GM23338 (cell line): ENCODE results near the gene RPS2. TPM values are rescaled to one million over a fixed set of nuclear protein-coding genes. Genes with fewer than 3 reads are reported as not detected.

Experiments used
- ATAC-seq: fragments of 200-7000 bp; cut with Tn5 transposase; 3 replicates; pipeline ENCODE4 v1.9.1; 2020
- DNase-seq: peaks from one replicate; pipeline ENCODE4 v3.0.0-alpha.2; 2015; ENCODE audit warnings: low spot score
- H2AFZ ChIP-seq: fragments of 200-600 bp; sonication (generic); 2 replicates; pipeline ENCODE4 v1.8.0; 2016; ENCODE audit warnings: antibody characterized with exemption, mild to moderate bottlenecking, moderate library complexity
- H3F3A ChIP-seq: fragments of 200-600 bp; sonication (generic); replicated peaks from 2 replicates; pipeline ENCODE4 v1.8.0; 2017; ENCODE audit warnings: antibody characterized with exemption, mixed run types, low read depth
- H3K27ac ChIP-seq: fragments of 200-600 bp; sonication (generic); 2 replicates; pipeline ENCODE4 v1.6.1; 2016; ENCODE audit warnings: low read depth
- H3K27me3 ChIP-seq: fragments of 200-600 bp; sonication (generic); 2 replicates; pipeline ENCODE4 v1.8.0; 2016; ENCODE audit warnings: mild to moderate bottlenecking, mixed run types, moderate library complexity; ENCODE audit not compliant: insufficient read depth
- H3K36me3 ChIP-seq: fragments of 200-600 bp; sonication (generic); 2 replicates; pipeline ENCODE4 v1.8.0; 2016; ENCODE audit warnings: mild to moderate bottlenecking; ENCODE audit not compliant: insufficient read depth
- H3K4me1 ChIP-seq: fragments of 200-600 bp; sonication (generic); 2 replicates; pipeline ENCODE4 v1.8.0; 2016; ENCODE audit warnings: mild to moderate bottlenecking, moderate library complexity; ENCODE audit not compliant: insufficient read depth
- H3K4me2 ChIP-seq: fragments of 200-600 bp; sonication (generic); 2 replicates; pipeline ENCODE4 v1.7.1; 2017; ENCODE audit warnings: mixed run types
- H3K4me3 ChIP-seq: fragments of 200-600 bp; sonication (generic); 2 replicates; pipeline ENCODE4 v1.6.1; 2016; ENCODE audit warnings: mixed run types
- H3K79me2 ChIP-seq: fragments of 200-600 bp; sonication (generic); replicated peaks from 2 replicates; pipeline ENCODE4 v1.8.0; 2017; ENCODE audit warnings: mild to moderate bottlenecking; ENCODE audit not compliant: insufficient read depth
- H3K9me2 ChIP-seq: fragments of 200-600 bp; sonication (generic); 2 replicates; pipeline ENCODE4 v1.8.0; 2017; ENCODE audit not compliant: insufficient read depth
- H4K20me1 ChIP-seq: fragments of 200-600 bp; sonication (generic); replicated peaks from 2 replicates; pipeline ENCODE4 v1.8.0; 2017; ENCODE audit warnings: mild to moderate bottlenecking; ENCODE audit not compliant: insufficient read depth
- H3K27ac Mint-ChIP-seq: 2 replicates; pipeline ENCODE4 v1.8.0; 2020; ENCODE audit warnings: inconsistent platforms, mild to moderate bottlenecking, moderate library complexity, mixed read lengths
- H3K27me3 Mint-ChIP-seq: 3 replicates; pipeline ENCODE4 v1.8.0; 2022; ENCODE audit warnings: low read depth, mild to moderate bottlenecking, moderate library complexity, mixed read lengths, inconsistent platforms; ENCODE audit not compliant: insufficient read depth, poor library complexity
- H3K36me3 Mint-ChIP-seq: 3 replicates; pipeline ENCODE4 v1.8.0; 2021; ENCODE audit warnings: low read depth, mild to moderate bottlenecking, inconsistent platforms, moderate library complexity, mixed read lengths
- H3K4me1 Mint-ChIP-seq: 3 replicates; pipeline ENCODE4 v1.8.0; 2020; ENCODE audit warnings: mild to moderate bottlenecking, inconsistent platforms, mixed read lengths
- H3K4me3 Mint-ChIP-seq: 3 replicates; pipeline ENCODE4 v1.8.0; 2021; ENCODE audit warnings: moderate library complexity, mild to moderate bottlenecking, inconsistent platforms, mixed read lengths
- H3K9me3 Mint-ChIP-seq: 3 replicates; pipeline ENCODE4 v1.8.0; 2020; ENCODE audit warnings: moderate library complexity, mild to moderate bottlenecking, inconsistent platforms, mixed read lengths
- CREB1 ChIP-seq: fragments of 250-450 bp; sonication (Bioruptor Pico); IDR thresholded peaks from 2 replicates; pipeline ENCODE4 v1.5.0; 2020; ENCODE audit warnings: low read depth, mild to moderate bottlenecking, moderate library complexity
- EZH2 ChIP-seq: fragments of 200-600 bp; sonication (generic); IDR thresholded peaks from one replicate; pipeline ENCODE4 v1.8.0; 2017; ENCODE audit warnings: antibody characterized with exemption, mild to moderate bottlenecking, low read depth; ENCODE audit not compliant: unreplicated experiment
- EZH2phosphoT487 ChIP-seq: fragments of 200-600 bp; sonication (generic); IDR thresholded peaks from one replicate; pipeline ENCODE4 v1.8.1; 2018; ENCODE audit warnings: antibody characterized with exemption; ENCODE audit not compliant: unreplicated experiment
- JUNB ChIP-seq: IDR thresholded peaks from one replicate; pipeline ENCODE4 v1.6.1; 2016; ENCODE audit warnings: antibody characterized with exemption; ENCODE audit not compliant: unreplicated experiment
- NANOG ChIP-seq: IDR thresholded peaks from 2 replicates; pipeline ENCODE4 v1.6.1; 2016; ENCODE audit warnings: antibody characterized with exemption, borderline replicate concordance
- POLR2AphosphoS5 ChIP-seq: IDR thresholded peaks from 2 replicates; pipeline ENCODE4 v1.6.1; 2016; ENCODE audit warnings: antibody characterized with exemption, low read depth
- STAT1 ChIP-seq: IDR thresholded peaks from one replicate; pipeline ENCODE4 v1.6.1; 2016; ENCODE audit warnings: antibody characterized with exemption; ENCODE audit not compliant: unreplicated experiment
- ZNF114 ChIP-seq: fragments of 250-450 bp; sonication (Bioruptor Pico); IDR thresholded peaks from 2 replicates; pipeline ENCODE4 v1.5.0; 2020; ENCODE audit warnings: mild to moderate bottlenecking, moderate library complexity
- ZNF331 ChIP-seq: fragments of 250-450 bp; sonication (Bioruptor Pico); IDR thresholded peaks from 2 replicates; pipeline ENCODE4 v1.5.0; 2020; ENCODE audit warnings: low read depth, mild to moderate bottlenecking, moderate library complexity
- polyA plus RNA-seq: library from polyadenylated mRNA; unstranded; fragments of >200 nt; fragmentation: Nextera tagmentation; extraction: Ambion mirVana; gene quantifications from 2 replicates; pipeline ENCODE4 v1.2.1, GENCODE V29; 2016
- total RNA-seq: library from RNA; depleted of rRNA; stranded (reverse); fragments of >200 nt; shearing (Covaris generic); gene quantifications from 2 replicates; pipeline ENCODE4 v1.2.3, GENCODE V29; 2014
- TF ChIP-seq, protein P1 (sequence below): IDR thresholded peaks from one replicate; pipeline ENCODE4 v1.6.1; 2018; ENCODE audit warnings: antibody characterized with exemption; ENCODE audit not compliant: unreplicated experiment
- TF ChIP-seq, protein P2 (sequence below): IDR thresholded peaks from 2 replicates; pipeline ENCODE4 v1.6.1; 2016; ENCODE audit warnings: antibody characterized with exemption
- TF ChIP-seq, protein P3 (sequence below), 2 experiments: fragments of 200-600 bp in 1 of 2; sonication (generic) in 1 of 2; conservative IDR thresholded peaks; 2 replicates each; pipeline versions ENCODE4 v1.5.1 to v1.6.1; 2016 to 2017; ENCODE audit warnings: antibody characterized with exemption in 2 of 2, low read depth in 2 of 2, mild to moderate bottlenecking in 2 of 2, moderate library complexity in 1 of 2
- TF ChIP-seq, protein P4 (sequence below): fragments of 250-450 bp; sonication (Bioruptor Pico); IDR thresholded peaks from 2 replicates; pipeline ENCODE4 v1.5.0; 2020; ENCODE audit warnings: mild to moderate bottlenecking, moderate library complexity

The RPS2 gene
- total and polyA plus RNA-seq, 2 experiments from 2014 or later: 3,786 to 3,992 TPM

DNA sequence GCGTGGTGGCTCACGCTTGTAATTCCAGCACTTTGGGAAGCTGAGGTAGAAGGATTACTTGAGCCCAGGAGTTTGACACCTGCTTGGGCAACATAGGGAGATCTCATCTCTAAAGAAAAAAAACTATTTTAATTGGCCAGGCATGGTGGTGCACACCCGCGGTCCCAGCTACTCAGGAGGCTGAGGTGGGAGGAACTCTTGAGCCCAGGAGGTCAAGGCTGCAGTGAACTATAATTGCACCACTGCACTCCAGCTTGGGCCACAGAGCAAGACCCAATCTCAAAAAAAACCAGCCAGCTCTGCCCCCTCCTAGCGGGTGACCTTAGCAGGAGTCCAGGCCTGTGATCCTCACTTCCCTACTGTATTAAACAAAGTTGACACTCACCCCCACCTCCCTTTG, 40.5 kb downstream of the RPS2 start:
- Histone ChIP-seq H3F3A (0 out of 2 replicates have a peak, but pooled peaks cover 6% of the 10 kb centered on the region), H3K27ac (no peak overlapping the region), H3K4me1 (peaks cover 16% of the 10 kb centered on the region), H3K4me2 (peak overlapping the region; percentile 76), H3K4me3 (peak overlapping the region; percentile 55), H3K9me2 (no peaks in the 10 kb centered on the region), H3K36me3 (no peaks in the 10 kb centered on the region), H2AFZ (peak overlapping the region; percentile 90), H3K79me2 (no peaks in the 10 kb centered on the region), H3K27me3 (peaks cover 52% of the 10 kb centered on the region), H4K20me1 (no peaks in the 10 kb centered on the region)
- ATAC-seq (no peak), DNase-seq (no peak)
- peaks cover 63% of the 10 kb centered on the region for H3K27me3 Mint-ChIP-seq
- no peak overlapping the region for H3K4me3 Mint-ChIP-seq
- H3K36me3 Mint-ChIP-seq: no peaks in the 10 kb centered on the region; the same call in 2 of the 3 replicates
- no peak for TF ChIP-seq STAT1
- TF ChIP-seq NANOG: no peak
- no peak for TF ChIP-seq EZH2phosphoT487
- no peak for TF ChIP-seq EZH2
- no peak for TF ChIP-seq JUNB
- no peak for TF ChIP-seq ZNF114 (CRISPR knock-in tag)
- TF ChIP-seq, protein P1, sequence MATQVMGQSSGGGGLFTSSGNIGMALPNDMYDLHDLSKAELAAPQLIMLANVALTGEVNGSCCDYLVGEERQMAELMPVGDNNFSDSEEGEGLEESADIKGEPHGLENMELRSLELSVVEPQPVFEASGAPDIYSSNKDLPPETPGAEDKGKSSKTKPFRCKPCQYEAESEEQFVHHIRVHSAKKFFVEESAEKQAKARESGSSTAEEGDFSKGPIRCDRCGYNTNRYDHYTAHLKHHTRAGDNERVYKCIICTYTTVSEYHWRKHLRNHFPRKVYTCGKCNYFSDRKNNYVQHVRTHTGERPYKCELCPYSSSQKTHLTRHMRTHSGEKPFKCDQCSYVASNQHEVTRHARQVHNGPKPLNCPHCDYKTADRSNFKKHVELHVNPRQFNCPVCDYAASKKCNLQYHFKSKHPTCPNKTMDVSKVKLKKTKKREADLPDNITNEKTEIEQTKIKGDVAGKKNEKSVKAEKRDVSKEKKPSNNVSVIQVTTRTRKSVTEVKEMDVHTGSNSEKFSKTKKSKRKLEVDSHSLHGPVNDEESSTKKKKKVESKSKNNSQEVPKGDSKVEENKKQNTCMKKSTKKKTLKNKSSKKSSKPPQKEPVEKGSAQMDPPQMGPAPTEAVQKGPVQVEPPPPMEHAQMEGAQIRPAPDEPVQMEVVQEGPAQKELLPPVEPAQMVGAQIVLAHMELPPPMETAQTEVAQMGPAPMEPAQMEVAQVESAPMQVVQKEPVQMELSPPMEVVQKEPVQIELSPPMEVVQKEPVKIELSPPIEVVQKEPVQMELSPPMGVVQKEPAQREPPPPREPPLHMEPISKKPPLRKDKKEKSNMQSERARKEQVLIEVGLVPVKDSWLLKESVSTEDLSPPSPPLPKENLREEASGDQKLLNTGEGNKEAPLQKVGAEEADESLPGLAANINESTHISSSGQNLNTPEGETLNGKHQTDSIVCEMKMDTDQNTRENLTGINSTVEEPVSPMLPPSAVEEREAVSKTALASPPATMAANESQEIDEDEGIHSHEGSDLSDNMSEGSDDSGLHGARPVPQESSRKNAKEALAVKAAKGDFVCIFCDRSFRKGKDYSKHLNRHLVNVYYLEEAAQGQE: no peak
- TF ChIP-seq, protein P2, sequence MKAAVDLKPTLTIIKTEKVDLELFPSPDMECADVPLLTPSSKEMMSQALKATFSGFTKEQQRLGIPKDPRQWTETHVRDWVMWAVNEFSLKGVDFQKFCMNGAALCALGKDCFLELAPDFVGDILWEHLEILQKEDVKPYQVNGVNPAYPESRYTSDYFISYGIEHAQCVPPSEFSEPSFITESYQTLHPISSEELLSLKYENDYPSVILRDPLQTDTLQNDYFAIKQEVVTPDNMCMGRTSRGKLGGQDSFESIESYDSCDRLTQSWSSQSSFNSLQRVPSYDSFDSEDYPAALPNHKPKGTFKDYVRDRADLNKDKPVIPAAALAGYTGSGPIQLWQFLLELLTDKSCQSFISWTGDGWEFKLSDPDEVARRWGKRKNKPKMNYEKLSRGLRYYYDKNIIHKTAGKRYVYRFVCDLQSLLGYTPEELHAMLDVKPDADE: no peak
- no peak for TF ChIP-seq POLR2AphosphoS5
- TF ChIP-seq, protein P3, sequence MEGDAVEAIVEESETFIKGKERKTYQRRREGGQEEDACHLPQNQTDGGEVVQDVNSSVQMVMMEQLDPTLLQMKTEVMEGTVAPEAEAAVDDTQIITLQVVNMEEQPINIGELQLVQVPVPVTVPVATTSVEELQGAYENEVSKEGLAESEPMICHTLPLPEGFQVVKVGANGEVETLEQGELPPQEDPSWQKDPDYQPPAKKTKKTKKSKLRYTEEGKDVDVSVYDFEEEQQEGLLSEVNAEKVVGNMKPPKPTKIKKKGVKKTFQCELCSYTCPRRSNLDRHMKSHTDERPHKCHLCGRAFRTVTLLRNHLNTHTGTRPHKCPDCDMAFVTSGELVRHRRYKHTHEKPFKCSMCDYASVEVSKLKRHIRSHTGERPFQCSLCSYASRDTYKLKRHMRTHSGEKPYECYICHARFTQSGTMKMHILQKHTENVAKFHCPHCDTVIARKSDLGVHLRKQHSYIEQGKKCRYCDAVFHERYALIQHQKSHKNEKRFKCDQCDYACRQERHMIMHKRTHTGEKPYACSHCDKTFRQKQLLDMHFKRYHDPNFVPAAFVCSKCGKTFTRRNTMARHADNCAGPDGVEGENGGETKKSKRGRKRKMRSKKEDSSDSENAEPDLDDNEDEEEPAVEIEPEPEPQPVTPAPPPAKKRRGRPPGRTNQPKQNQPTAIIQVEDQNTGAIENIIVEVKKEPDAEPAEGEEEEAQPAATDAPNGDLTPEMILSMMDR (conservative IDR thresholded peaks at IDR 0.05; ENCODE audit: low read depth in 2 of 2): no peak
- TF ChIP-seq, protein P4, sequence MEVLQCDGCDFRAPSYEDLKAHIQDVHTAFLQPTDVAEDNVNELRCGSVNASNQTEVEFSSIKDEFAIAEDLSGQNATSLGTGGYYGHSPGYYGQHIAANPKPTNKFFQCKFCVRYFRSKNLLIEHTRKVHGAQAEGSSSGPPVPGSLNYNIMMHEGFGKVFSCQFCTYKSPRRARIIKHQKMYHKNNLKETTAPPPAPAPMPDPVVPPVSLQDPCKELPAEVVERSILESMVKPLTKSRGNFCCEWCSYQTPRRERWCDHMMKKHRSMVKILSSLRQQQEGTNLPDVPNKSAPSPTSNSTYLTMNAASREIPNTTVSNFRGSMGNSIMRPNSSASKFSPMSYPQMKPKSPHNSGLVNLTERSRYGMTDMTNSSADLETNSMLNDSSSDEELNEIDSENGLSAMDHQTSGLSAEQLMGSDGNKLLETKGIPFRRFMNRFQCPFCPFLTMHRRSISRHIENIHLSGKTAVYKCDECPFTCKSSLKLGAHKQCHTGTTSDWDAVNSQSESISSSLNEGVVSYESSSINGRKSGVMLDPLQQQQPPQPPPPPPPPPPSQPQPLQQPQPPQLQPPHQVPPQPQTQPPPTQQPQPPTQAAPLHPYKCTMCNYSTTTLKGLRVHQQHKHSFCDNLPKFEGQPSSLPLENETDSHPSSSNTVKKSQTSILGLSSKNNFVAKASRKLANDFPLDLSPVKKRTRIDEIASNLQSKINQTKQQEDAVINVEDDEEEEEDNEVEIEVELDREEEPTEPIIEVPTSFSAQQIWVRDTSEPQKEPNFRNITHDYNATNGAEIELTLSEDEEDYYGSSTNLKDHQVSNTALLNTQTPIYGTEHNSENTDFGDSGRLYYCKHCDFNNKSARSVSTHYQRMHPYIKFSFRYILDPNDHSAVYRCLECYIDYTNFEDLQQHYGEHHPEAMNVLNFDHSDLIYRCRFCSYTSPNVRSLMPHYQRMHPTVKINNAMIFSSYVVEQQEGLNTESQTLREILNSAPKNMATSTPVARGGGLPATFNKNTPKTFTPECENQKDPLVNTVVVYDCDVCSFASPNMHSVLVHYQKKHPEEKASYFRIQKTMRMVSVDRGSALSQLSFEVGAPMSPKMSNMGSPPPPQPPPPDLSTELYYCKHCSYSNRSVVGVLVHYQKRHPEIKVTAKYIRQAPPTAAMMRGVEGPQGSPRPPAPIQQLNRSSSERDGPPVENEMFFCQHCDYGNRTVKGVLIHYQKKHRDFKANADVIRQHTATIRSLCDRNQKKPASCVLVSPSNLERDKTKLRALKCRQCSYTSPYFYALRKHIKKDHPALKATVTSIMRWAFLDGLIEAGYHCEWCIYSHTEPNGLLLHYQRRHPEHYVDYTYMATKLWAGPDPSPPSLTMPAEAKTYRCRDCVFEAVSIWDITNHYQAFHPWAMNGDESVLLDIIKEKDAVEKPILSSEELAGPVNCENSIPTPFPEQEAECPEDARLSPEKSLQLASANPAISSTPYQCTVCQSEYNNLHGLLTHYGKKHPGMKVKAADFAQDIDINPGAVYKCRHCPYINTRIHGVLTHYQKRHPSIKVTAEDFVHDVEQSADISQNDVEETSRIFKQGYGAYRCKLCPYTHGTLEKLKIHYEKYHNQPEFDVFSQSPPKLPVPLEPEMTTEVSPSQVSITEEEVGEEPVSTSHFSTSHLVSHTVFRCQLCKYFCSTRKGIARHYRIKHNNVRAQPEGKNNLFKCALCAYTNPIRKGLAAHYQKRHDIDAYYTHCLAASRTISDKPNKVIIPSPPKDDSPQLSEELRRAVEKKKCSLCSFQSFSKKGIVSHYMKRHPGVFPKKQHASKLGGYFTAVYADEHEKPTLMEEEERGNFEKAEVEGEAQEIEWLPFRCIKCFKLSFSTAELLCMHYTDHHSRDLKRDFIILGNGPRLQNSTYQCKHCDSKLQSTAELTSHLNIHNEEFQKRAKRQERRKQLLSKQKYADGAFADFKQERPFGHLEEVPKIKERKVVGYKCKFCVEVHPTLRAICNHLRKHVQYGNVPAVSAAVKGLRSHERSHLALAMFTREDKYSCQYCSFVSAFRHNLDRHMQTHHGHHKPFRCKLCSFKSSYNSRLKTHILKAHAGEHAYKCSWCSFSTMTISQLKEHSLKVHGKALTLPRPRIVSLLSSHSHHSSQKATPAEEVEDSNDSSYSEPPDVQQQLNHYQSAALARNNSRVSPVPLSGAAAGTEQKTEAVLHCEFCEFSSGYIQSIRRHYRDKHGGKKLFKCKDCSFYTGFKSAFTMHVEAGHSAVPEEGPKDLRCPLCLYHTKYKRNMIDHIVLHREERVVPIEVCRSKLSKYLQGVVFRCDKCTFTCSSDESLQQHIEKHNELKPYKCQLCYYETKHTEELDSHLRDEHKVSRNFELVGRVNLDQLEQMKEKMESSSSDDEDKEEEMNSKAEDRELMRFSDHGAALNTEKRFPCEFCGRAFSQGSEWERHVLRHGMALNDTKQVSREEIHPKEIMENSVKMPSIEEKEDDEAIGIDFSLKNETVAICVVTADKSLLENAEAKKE (CRISPR knock-in tag): no peak
- TF ChIP-seq ZNF331 (CRISPR knock-in tag): no peak
- TF ChIP-seq CREB1: no peak
- no peak overlapping the region for H3K27ac Mint-ChIP-seq
- peaks cover 15% of the 10 kb centered on the region for H3K4me1 Mint-ChIP-seq
- no peaks in the 10 kb centered on the region for H3K9me3 Mint-ChIP-seq
